Astrocyte of the spinal cord (primary cell): Measurements from ENCODE around the gene ABLIM2.

Source experiments
- DNase-seq: peaks from one replicate; pipeline ENCODE4 v3.0.0; 2011; ENCODE audit warnings: low read depth, low spot score
- H3K4me3 ChIP-seq: 2 replicates; pipeline ENCODE4 v1.5.1; 2011; ENCODE audit warnings: low read depth, mild to moderate bottlenecking, low read length, moderate library complexity
- in situ Hi-C: cut with HindIII; loops from 2 replicates; pipeline ENCODE4 v1.10.0; 2017; ENCODE audit warnings: low sequenced_read_pairs
- TF ChIP-seq, protein P1 (sequence below): IDR thresholded peaks from 2 replicates; pipeline ENCODE4 v1.5.1; 2012; ENCODE audit warnings: low read depth, mild to moderate bottlenecking, low read length, inconsistent platforms

ABLIM2 gene

DNA sequence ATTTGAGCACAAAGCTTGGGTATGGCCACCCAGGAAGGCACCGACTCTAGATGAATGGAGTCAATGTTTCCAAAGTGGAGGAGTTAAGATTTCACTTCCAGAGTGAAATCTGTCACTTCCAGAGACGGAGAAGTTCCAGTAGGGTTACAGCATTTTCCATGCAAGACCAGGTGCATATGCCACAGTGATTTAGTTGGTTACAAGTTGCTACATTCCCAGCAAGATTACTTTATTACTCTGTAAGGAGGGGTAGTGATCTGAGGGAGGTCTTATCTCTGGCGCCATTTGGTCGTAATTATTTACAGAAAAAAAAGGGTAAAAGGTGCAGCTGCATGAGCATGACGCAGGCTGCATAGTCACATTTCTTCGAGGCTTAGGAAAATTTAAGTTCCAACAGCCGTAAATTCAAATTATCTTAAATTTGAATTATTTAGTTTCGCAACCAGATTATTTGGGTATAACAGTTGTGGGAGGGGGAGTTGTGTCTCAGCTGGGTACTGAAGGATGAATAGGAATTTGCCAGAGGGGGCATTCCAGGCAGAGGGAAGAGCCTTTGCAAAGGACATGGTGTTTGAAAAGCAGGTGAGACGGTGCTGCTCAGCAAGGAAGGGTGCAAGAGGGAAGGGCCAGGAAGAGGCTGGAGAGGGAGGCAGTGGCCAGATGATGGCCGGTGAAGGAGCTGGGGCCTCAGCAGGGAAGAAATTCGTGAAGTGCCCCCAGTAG, 201.5 kb downstream of the ABLIM2 start:
- H3K4me3 ChIP-seq: no peak overlapping the region
- in situ Hi-C loops: no loop called here
- TF ChIP-seq, protein P1, sequence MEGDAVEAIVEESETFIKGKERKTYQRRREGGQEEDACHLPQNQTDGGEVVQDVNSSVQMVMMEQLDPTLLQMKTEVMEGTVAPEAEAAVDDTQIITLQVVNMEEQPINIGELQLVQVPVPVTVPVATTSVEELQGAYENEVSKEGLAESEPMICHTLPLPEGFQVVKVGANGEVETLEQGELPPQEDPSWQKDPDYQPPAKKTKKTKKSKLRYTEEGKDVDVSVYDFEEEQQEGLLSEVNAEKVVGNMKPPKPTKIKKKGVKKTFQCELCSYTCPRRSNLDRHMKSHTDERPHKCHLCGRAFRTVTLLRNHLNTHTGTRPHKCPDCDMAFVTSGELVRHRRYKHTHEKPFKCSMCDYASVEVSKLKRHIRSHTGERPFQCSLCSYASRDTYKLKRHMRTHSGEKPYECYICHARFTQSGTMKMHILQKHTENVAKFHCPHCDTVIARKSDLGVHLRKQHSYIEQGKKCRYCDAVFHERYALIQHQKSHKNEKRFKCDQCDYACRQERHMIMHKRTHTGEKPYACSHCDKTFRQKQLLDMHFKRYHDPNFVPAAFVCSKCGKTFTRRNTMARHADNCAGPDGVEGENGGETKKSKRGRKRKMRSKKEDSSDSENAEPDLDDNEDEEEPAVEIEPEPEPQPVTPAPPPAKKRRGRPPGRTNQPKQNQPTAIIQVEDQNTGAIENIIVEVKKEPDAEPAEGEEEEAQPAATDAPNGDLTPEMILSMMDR: no peak
- DNase-seq: no peak

DNA sequence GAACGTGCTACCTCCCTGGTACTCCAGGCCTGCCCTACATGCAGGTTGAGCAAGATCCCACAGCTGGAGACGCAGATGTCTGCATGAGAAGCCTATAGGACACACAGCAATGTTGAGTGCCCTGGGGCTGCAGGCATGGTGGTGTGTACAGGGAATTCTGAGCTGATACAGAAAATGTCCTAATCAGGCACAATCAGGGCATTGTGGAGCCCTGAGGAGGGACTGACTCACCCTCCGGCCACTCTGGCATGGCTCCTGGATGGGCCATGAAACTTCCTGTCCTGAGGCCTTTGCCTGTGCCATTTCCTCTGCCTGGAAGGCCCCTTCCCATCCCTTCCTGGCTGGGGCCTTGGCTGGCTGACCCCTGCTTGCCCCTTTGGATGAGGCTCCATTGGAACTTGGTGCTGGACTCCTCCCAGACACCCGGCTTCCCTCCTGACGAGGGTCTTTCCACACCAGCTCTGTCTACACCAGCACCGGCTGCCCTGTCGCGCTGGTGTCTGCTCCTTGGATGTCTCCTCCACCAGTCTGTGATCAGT, 202.3 kb downstream of the ABLIM2 start:
- no peak overlapping the region for H3K4me3 ChIP-seq
- DNase-seq: peak; percentile 70
- in situ Hi-C loops: no loop called here
- TF ChIP-seq, protein P1: no peak

DNA sequence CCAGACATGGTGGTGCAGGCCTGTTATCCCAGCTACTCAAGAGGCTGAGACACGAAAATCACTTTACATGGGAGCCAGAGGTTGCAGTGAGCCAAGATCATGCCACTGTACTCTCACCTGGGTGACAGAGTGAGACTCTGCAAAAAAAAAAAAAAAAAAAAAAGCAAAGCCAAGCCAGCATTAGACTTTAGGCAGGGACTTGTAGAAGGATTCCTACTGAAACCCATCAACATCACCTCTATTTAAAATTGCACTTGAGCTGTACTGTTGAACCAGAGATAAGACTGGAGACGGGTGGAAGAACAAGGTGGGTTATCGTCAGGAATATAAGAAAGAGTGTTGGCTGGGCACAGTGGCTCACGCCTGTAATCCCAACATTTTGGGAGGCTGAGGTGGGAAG, 203.2 kb downstream of the ABLIM2 start:
- TF ChIP-seq, protein P1: no peak
- in situ Hi-C loops: no loop called here

DNA sequence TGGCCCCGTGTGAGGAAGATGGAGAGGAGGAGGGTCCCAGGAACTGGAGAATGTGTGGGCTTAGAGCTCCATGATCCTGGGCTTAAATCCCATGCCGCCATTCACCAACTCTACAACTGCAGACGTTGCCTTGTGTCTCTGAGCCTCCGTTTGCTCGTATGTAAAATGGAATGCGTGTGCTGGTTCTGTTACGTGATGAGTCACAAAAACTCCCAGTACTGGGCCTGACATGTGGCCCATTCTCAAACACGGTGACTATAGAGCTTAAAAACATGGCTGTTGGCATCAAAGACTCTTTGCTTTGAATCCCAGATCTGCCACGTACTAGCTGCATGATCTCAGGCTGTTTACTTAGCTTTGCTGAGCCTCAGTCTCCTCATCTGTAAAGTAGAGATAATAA, 206.0 kb downstream of the ABLIM2 start:
- no peak for DNase-seq
- TF ChIP-seq, protein P1: no peak
- H3K4me3 ChIP-seq: no peak overlapping the region
- in situ Hi-C loops: no loop called here

More for the DNA sequence above, 203.2 kb downstream of the ABLIM2 start:
- no peak overlapping the region for H3K4me3 ChIP-seq
- DNase-seq: no peak

DNA sequence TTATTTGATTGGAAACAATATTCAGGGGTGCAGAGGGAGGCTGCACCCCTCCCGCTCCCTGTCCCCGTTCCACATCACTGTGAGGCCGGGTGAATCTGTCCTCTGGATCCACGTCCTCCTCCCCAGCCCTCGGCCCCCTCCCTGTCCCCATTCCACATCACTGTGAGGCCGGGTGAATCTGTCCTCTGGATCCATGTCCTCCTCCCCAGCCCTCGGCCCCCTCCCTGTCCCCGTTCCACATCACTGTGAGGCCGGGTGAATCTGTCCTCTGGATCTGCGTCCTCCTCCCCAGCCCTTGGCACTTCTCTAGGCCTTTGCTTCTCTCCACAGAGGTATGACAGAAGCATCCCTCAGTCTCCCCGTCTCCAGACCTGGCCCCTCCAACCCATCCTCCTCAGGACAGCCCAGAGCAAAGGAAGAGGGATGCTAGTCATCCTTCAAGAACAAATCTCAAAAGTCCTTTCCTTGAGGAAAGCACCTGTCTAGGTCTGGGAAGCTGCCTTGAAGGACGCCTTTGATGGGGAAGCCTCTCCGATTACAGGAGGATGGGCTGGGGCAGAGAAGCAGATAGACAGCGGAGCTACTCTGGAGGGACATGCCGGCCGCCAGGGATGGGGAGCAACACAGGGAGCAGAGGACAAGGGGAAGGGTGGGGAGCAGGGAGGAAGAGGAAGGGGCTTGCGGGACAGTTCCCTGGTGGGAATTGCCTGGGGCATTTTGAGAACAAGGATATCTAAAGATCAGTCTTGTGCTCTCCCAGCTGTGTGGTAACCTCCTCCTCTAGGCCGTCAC, 208.1 kb downstream of the ABLIM2 start:
- no peak for DNase-seq
- in situ Hi-C loops: no loop called here
- TF ChIP-seq, protein P1: no peak
- no peak overlapping the region for H3K4me3 ChIP-seq

DNA sequence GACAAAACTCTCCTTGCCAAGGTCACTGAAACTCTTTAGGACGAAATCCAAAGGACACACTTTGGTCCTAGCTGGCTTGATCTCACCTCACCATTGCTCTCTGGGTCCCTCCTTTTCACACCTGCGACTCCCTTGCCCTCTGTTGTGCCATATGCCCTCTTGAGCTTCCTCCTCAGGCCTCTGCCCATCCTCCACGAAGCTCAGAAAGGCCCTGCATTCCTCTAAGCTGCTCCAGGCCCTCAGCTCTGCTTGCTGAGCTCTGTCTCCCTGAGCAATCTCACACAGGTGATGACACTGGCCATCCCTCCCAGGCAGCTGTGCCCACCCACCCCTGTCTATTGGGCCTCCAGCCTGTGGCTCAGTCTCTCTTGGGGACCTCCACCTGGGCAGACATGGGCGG, 208.9 kb downstream of the ABLIM2 start:
- DNase-seq: no peak
- H3K4me3 ChIP-seq: no peak overlapping the region
- in situ Hi-C loops: no loop called here
- TF ChIP-seq, protein P1: no peak
